Neural cell (in vitro differentiated cells): ENCODE results near the gene ARSI.

Source experiments
- EP300 ChIP-seq: fragments of 450-650 bp; conservative IDR thresholded peaks from 2 replicates; pipeline ENCODE4 v1.6.1; 2014; ENCODE audit warnings: antibody characterized with exemption, mild to moderate bottlenecking, moderate library complexity; ENCODE audit not compliant: poor library complexity, severe bottlenecking
- EZH2 ChIP-seq: fragments of 200-600, 300-800 bp; shearing (Covaris generic), sonication (generic); IDR thresholded peaks from 2 replicates; pipeline ENCODE4 v1.6.1; 2014; ENCODE audit warnings: antibody characterized with exemption, low read length, borderline replicate concordance, mild to moderate bottlenecking; ENCODE audit not compliant: insufficient read depth, poor library complexity, severe bottlenecking
- MXI1 ChIP-seq: fragments of 450-650 bp; conservative IDR thresholded peaks from 2 replicates; pipeline ENCODE4 v1.6.1; 2014; ENCODE audit warnings: antibody characterized with exemption, mild to moderate bottlenecking; ENCODE audit not compliant: poor library complexity, severe bottlenecking
- POLR2AphosphoS5 ChIP-seq: IDR thresholded peaks from 2 replicates; pipeline ENCODE4 v1.6.1; 2012
- RAD21 ChIP-seq: fragments of 450-650 bp; conservative IDR thresholded peaks from 2 replicates; pipeline ENCODE4 v1.6.1; 2014; ENCODE audit warnings: antibody characterized with exemption, mild to moderate bottlenecking, moderate library complexity
- TAF1 ChIP-seq: IDR thresholded peaks from 2 replicates; pipeline ENCODE4 v1.6.1; 2012; ENCODE audit warnings: low read depth
- TF ChIP-seq, protein P1 (sequence below): fragments of 450-650 bp; IDR thresholded peaks from 2 replicates; pipeline ENCODE4 v1.5.1; 2014; ENCODE audit warnings: antibody characterized with exemption, mild to moderate bottlenecking, moderate library complexity; ENCODE audit not compliant: poor library complexity, severe bottlenecking

DNA sequence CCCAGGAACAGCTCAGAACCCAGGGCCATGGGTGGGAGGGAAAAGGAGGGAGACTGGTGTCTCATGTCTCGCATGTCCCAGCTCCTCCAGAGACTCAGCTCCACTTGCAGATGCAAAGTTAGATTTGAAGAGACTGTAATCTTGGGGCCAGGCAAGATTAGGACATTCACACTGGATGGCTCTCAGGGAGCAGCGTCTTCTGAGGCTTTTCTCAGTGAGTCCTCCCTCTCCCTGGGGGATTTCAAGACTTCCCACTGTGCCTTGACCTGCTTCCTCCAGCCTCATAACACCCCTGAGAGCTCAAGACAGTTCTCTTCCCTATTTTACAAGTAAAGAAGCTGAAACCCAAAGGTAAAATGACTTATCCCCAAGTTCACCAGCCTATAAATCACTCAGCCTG is 44.3 kb upstream of the ARSI start:
- no peak for TF ChIP-seq POLR2AphosphoS5
- TF ChIP-seq, protein P1, sequence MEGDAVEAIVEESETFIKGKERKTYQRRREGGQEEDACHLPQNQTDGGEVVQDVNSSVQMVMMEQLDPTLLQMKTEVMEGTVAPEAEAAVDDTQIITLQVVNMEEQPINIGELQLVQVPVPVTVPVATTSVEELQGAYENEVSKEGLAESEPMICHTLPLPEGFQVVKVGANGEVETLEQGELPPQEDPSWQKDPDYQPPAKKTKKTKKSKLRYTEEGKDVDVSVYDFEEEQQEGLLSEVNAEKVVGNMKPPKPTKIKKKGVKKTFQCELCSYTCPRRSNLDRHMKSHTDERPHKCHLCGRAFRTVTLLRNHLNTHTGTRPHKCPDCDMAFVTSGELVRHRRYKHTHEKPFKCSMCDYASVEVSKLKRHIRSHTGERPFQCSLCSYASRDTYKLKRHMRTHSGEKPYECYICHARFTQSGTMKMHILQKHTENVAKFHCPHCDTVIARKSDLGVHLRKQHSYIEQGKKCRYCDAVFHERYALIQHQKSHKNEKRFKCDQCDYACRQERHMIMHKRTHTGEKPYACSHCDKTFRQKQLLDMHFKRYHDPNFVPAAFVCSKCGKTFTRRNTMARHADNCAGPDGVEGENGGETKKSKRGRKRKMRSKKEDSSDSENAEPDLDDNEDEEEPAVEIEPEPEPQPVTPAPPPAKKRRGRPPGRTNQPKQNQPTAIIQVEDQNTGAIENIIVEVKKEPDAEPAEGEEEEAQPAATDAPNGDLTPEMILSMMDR: no peak
- no peak for TF ChIP-seq TAF1
- no peak for TF ChIP-seq MXI1
- no peak for TF ChIP-seq EP300
- TF ChIP-seq RAD21: no peak
- TF ChIP-seq EZH2: no peak
